Endothelial cell of umbilical vein (primary cell): ENCODE results near the gene SNX5. TPM values are rescaled to one million over a fixed set of nuclear protein-coding genes. Genes with fewer than 3 reads are reported as not detected.

ENCODE experiments used
- BruUV-seq: library from RNA; stranded (reverse); fragments of 400-500 nt; replicated peaks from 2 replicates; lab custom pipeline; 2021; lab: Mats Ljungman, UMichigan
- CTCF ChIA-PET: fragments of 300-600, 350-600 bp; sonication (Branson Sonifier 250); formaldehyde crosslinking; loops from one replicate; lab custom pipeline; 2021; ENCODE audit warnings: antibody characterized with exemption, inconsistent platforms; lab: Charles Lee
- POLR2A ChIA-PET: fragments of 300-600, 350-600 bp; sonication (Branson Sonifier 250); formaldehyde crosslinking; loops from one replicate; lab custom pipeline; 2021; ENCODE audit warnings: antibody characterized with exemption, inconsistent platforms; lab: Charles Lee
- DNase-seq: peaks from one replicate; pipeline ENCODE4 v3.0.0-alpha.2; 2011; ENCODE audit warnings: low read depth, low spot score
- FAIRE-seq: peaks from 2 replicates; lab custom pipeline; 2011; peaks lifted over from hg19 to GRCh38; lab: Jason Lieb, UNC
- H2AFZ ChIP-seq: 2 replicates; pipeline ENCODE4 v1.6.0; 2012; ENCODE audit warnings: low read depth, low read length, control low read depth, inconsistent platforms
- H3K27ac ChIP-seq: 2 replicates; pipeline ENCODE4 v1.5.1; 2011; ENCODE audit warnings: low read depth, mild to moderate bottlenecking, control low read depth, low read length, moderate library complexity; ENCODE audit not compliant: insufficient read depth
- H3K27me3 ChIP-seq, 2 experiments: 2 replicates each; pipeline versions ENCODE4 v1.6.0 to v1.6.1; 2011; ENCODE audit warnings: low read length in 2 of 2, mixed read lengths in 1 of 2; ENCODE audit not compliant: control insufficient read depth in 2 of 2, insufficient read depth in 2 of 2
- H3K36me3 ChIP-seq, 2 experiments: 2 replicates in 1 of 2; 3 replicates in 1 of 2; pipeline ENCODE4 v1.5.1; 2011; ENCODE audit warnings: low read length in 2 of 2, mild to moderate bottlenecking in 1 of 2, moderate library complexity in 1 of 2; ENCODE audit not compliant: control insufficient read depth in 2 of 2, insufficient read depth in 2 of 2; ENCODE audit errors: extremely low read depth in 1 of 2
- H3K4me1 ChIP-seq: 3 replicates; pipeline ENCODE4 v1.5.1; 2011; ENCODE audit warnings: mild to moderate bottlenecking, low read length; ENCODE audit not compliant: control insufficient read depth, insufficient read depth; ENCODE audit errors: extremely low read depth
- H3K4me2 ChIP-seq: 2 replicates; pipeline ENCODE4 v1.6.1; 2011; ENCODE audit warnings: low read length, control low read depth, mixed read lengths; ENCODE audit not compliant: insufficient read depth
- H3K4me3 ChIP-seq, 3 experiments: fragments of 200-600 bp in 1 of 3; sonication (generic), shearing (Covaris generic) in 1 of 3; replicated peaks in 1 of 3; 2 replicates each; pipeline ENCODE4 v1.5.1; 2011 to 2016; ENCODE audit warnings: control low read depth in 3 of 3, low read length in 3 of 3, mild to moderate bottlenecking in 2 of 3, inconsistent platforms in 1 of 3, low read depth in 1 of 3, moderate library complexity in 1 of 3; ENCODE audit not compliant: insufficient read depth in 1 of 3
- H3K79me2 ChIP-seq: 2 replicates; pipeline ENCODE4 v1.6.0; 2012; ENCODE audit warnings: low read length, inconsistent platforms; ENCODE audit not compliant: control insufficient read depth, insufficient read depth
- H3K9ac ChIP-seq: replicated peaks from 2 replicates; pipeline ENCODE3; 2011; ENCODE audit warnings: low read length, control low read depth; ENCODE audit not compliant: insufficient read depth; ENCODE audit errors: extremely low read depth
- H3K9me1 ChIP-seq: replicated peaks from 3 replicates; pipeline ENCODE4 v1.6.0; 2011; ENCODE audit warnings: mild to moderate bottlenecking, low read length; ENCODE audit not compliant: control insufficient read depth, insufficient read depth; ENCODE audit errors: extremely low read depth
- H3K9me3 ChIP-seq: replicated peaks from 2 replicates; pipeline ENCODE4 v1.5.1; 2012; ENCODE audit warnings: low read length, inconsistent platforms; ENCODE audit not compliant: control insufficient read depth, insufficient read depth
- H4K20me1 ChIP-seq: replicated peaks from 2 replicates; pipeline ENCODE3; 2011; ENCODE audit warnings: mild to moderate bottlenecking, low read length; ENCODE audit not compliant: control insufficient read depth, insufficient read depth; ENCODE audit errors: extremely low read depth
- CTCF ChIP-seq, 2 donors: IDR thresholded peaks; 1 replicate in 1 of 2; 2 replicates in 1 of 2; pipeline ENCODE4 v1.5.1; 2011; ENCODE audit warnings: low read length in 2 of 2, mild to moderate bottlenecking in 2 of 2, moderate library complexity in 2 of 2, control low read depth in 1 of 2, inconsistent platforms in 1 of 2, low read depth in 1 of 2; ENCODE audit not compliant: insufficient read depth in 1 of 2; ENCODE audit errors: extremely low read depth in 1 of 2
- EZH2 ChIP-seq: IDR thresholded peaks from 2 replicates; pipeline ENCODE4 v1.6.1; 2012; ENCODE audit warnings: borderline replicate concordance, low read depth, mild to moderate bottlenecking, moderate library complexity, low read length, inconsistent platforms; ENCODE audit not compliant: severe bottlenecking
- FOS ChIP-seq: IDR thresholded peaks from 2 replicates; pipeline ENCODE4 v1.6.1; 2011; ENCODE audit warnings: mild to moderate bottlenecking, low read length, moderate library complexity, borderline replicate concordance; ENCODE audit not compliant: insufficient read depth
- GATA2 ChIP-seq: IDR thresholded peaks from 2 replicates; pipeline ENCODE4 v1.7.0; 2011; ENCODE audit warnings: low read depth, mild to moderate bottlenecking, moderate library complexity, mixed read lengths, low read length; ENCODE audit not compliant: insufficient read length, insufficient read depth
- JUN ChIP-seq: IDR thresholded peaks from 2 replicates; pipeline ENCODE4 v1.6.1; 2011; ENCODE audit warnings: borderline replicate concordance, low read depth; ENCODE audit not compliant: insufficient read length, insufficient read depth
- MAX ChIP-seq: IDR thresholded peaks from 2 replicates; pipeline ENCODE4 v1.6.1; 2011; ENCODE audit not compliant: insufficient read depth, insufficient read length
- MYC ChIP-seq: IDR thresholded peaks from one replicate; pipeline ENCODE4 v1.6.1; 2011; ENCODE audit warnings: mild to moderate bottlenecking, low read depth, low read length
- POLR2A ChIP-seq: IDR thresholded peaks from 2 replicates; pipeline ENCODE4 v1.6.1; 2012; ENCODE audit warnings: low read depth, mild to moderate bottlenecking, control low read depth, low read length
- POLR2AphosphoS5 ChIP-seq: IDR thresholded peaks from 2 replicates; pipeline ENCODE4 v1.6.1; 2012; ENCODE audit warnings: low read depth, mild to moderate bottlenecking, control low read depth, low read length, moderate library complexity; ENCODE audit not compliant: insufficient read depth
- dilution Hi-C: fragments of 300-500 bp; cut with MboI; formaldehyde crosslinking; loops from one replicate; pipeline ENCODE4 v1.15.0; 2019; ENCODE audit warnings: low sequenced_read_pairs; ENCODE audit not compliant: extremely low pct_ligation_motif_present
- intact Hi-C: fragments of 100-400 bp; cut with micrococcal nuclease; formaldehyde crosslinking; loops from one replicate; pipeline ENCODE4 v1.10.0; 2022
- polyA plus RNA-seq, 4 experiments: library from polyadenylated mRNA; depleted of rRNA in 3 of 4; stranded (reverse) in 3 of 4; unstranded in 1 of 4; fragments of >200 nt; gene quantifications; 2 replicates each; pipeline versions ENCODE4 v1.2.1 to v1.2.3, GENCODE V29; 2011 to 2012; ENCODE audit warnings: missing spikeins in 1 of 4
- total RNA-seq: library from RNA; stranded (reverse); gene quantifications from 2 replicates; pipeline ENCODE4 v1.2.3, GENCODE V29; 2021

Gene SNX5
- total and polyA plus RNA-seq, 2 donors (not counting 3 experiments of a cell fraction or from before 2014, with no cell fraction given) = 76.2 to 121 TPM

GRCh38 chr20:18003897-18004296 lies 35.3 kb upstream of the SNX5 start:
- Histone ChIP-seq H3K27me3 (peaks cover 0 to 1% of the 10 kb centered on the region in 2 experiments), H3K4me3 (no peak overlapping the region), H3K4me2 (no peak overlapping the region), H4K20me1 (no peaks in the 10 kb centered on the region), H3K27ac (no peak overlapping the region), H2AFZ (no peak overlapping the region), H3K9me1 (no peaks in the 10 kb centered on the region), H3K36me3 (no peaks in the 10 kb centered on the region), H3K9ac (no peak overlapping the region), H3K4me1 (no peaks in the 10 kb centered on the region), H3K79me2 (no peaks in the 10 kb centered on the region), H3K9me3 (no peaks in the 10 kb centered on the region)
- no TSS peak for BruUV-seq
- no peak for DNase-seq
- POLR2A ChIA-PET = no interaction called here
- CTCF ChIA-PET = interaction anchor here (1.1 to 1.4 kb wide), 3 partner anchors 9 to 46 kb away, joined by 3 to 4 read pairs (median 3); no protein-coding TSS in a partner anchor
- intact Hi-C loops (no loop called here), dilution Hi-C loops (no loop called here)
- no peak for FAIRE-seq
- TF ChIP-seq POLR2AphosphoS5 (no peak), CTCF (IDR thresholded peaks at IDR 0.05; ENCODE audit: extremely low read depth in 1 of 2, insufficient read depth in 1 of 2, low read depth in 1 of 2, low read length in 2 of 2) (no peak), POLR2A (no peak), EZH2 (no peak), FOS (no peak), GATA2 (no peak), JUN (no peak), MYC (no peak), MAX (no peak)
